Activated T-cell treated with anti-CD3 and anti-CD28 coated beads, Interleukin-2, amount 50 U/mL, for 24 hours (primary cell): ENCODE data around the gene HOXD12.

Experiments used
- DNase-seq: peaks from one replicate; pipeline ENCODE4 v3.0.0-alpha.2; 2020
- H3K27ac Mint-ChIP-seq: 2 replicates; pipeline ENCODE4 v1.8.0; 2020; ENCODE audit warnings: mild to moderate bottlenecking, mixed read lengths
- H3K27me3 Mint-ChIP-seq: 2 replicates; pipeline ENCODE4 v1.8.0; 2020; ENCODE audit warnings: mixed read lengths
- H3K36me3 Mint-ChIP-seq: 2 replicates; pipeline ENCODE4 v1.8.0; 2020; ENCODE audit warnings: low read depth, mixed read lengths
- H3K4me1 Mint-ChIP-seq: 2 replicates; pipeline ENCODE4 v1.8.0; 2020; ENCODE audit warnings: low read depth, mixed read lengths
- H3K4me3 Mint-ChIP-seq: 2 replicates; pipeline ENCODE4 v1.8.0; 2020; ENCODE audit warnings: mild to moderate bottlenecking, moderate library complexity, mixed read lengths
- H3K9me3 Mint-ChIP-seq: 2 replicates; pipeline ENCODE4 v1.8.0; 2020; ENCODE audit warnings: mixed read lengths

The HOXD12 gene

DNA sequence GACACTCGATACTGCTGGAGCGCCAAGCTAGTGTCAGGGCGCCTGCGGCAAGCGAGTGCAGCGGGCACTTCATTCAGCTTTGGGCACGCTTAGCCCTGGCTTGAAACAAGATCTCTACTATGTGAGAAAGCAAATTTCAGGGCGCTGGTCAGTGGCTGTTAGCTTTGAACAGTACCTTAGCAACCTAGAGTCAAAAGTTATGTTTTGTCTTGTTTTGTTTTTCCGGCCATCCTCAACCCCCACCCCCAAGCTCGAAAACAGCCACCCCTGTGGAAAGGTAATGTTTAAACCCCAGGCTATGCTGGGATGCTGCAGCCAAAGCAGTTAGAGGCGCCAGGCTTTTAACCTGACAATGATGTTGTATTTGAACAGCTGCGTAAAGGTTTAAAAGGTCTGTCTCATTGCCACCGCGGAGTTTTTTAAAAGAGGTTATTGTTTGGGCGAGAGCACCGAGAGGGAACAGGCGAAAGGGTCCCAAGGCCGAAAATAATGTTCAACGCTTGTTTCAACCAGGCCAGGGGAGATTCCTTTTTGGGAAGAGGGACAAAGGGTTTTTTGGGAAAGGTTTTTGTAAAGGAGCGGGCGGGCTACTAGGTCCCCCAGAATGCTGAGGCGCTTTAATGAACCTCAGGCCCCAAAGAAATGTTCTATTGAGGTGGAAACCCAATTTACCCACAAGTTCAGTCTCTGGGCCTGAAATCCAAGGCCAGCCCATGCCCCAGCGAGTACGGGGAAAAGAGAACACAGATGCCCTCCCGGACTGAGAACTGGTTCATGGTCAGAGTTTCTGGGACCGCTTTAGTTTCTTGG is 14.7 kb downstream of the HOXD12 start:
- no peak overlapping the region for H3K27ac Mint-ChIP-seq
- peaks cover 98% of the 10 kb centered on the region for H3K27me3 Mint-ChIP-seq
- H3K4me3 Mint-ChIP-seq, result no peak overlapping the region
- H3K9me3 Mint-ChIP-seq, result peaks cover 3% of the 10 kb centered on the region
- no peak for DNase-seq
- H3K4me1 Mint-ChIP-seq, result peaks cover 9% of the 10 kb centered on the region
- H3K36me3 Mint-ChIP-seq, result no peaks in the 10 kb centered on the region

DNA sequence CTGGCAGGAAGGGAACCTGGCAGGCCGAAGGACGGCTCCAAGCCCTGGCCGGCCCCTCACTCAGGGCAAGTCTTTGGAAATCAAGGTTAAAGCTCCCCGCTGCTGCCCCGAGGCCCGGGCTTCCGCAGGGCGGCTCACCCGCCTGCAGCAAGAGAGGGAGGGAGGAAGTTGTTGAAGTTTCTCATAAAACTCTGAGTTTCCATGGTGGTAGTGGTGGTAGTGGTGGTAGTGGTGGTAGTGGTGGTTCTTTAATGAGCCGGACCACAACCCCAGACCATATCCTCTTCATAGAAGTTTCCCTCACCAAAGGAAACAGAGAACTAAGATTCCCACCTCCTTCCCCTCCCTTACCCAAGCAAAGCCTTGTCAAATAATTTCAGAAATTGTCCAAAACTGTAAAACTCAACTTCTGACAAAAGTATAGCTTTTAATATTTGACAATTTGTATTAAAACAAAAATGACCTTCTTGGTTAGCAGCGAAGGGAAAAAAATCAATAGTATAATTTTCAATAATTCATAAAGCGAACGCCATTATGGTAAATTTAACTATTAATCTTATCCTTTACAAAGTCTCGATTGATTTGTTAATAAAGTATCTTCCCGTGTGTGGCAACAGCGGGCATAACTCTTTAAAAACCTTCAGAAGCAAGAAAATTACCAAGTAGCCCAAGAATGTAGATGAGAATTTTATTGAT is 15.5 kb downstream of the HOXD12 start:
- no peak overlapping the region for H3K4me3 Mint-ChIP-seq
- H3K36me3 Mint-ChIP-seq, result no peaks in the 10 kb centered on the region
- H3K4me1 Mint-ChIP-seq, result peaks cover 8% of the 10 kb centered on the region
- H3K27ac Mint-ChIP-seq, result no peak overlapping the region
- DNase-seq, result no peak
- peaks cover 3% of the 10 kb centered on the region for H3K9me3 Mint-ChIP-seq
- H3K27me3 Mint-ChIP-seq, result peaks cover 98% of the 10 kb centered on the region

DNA sequence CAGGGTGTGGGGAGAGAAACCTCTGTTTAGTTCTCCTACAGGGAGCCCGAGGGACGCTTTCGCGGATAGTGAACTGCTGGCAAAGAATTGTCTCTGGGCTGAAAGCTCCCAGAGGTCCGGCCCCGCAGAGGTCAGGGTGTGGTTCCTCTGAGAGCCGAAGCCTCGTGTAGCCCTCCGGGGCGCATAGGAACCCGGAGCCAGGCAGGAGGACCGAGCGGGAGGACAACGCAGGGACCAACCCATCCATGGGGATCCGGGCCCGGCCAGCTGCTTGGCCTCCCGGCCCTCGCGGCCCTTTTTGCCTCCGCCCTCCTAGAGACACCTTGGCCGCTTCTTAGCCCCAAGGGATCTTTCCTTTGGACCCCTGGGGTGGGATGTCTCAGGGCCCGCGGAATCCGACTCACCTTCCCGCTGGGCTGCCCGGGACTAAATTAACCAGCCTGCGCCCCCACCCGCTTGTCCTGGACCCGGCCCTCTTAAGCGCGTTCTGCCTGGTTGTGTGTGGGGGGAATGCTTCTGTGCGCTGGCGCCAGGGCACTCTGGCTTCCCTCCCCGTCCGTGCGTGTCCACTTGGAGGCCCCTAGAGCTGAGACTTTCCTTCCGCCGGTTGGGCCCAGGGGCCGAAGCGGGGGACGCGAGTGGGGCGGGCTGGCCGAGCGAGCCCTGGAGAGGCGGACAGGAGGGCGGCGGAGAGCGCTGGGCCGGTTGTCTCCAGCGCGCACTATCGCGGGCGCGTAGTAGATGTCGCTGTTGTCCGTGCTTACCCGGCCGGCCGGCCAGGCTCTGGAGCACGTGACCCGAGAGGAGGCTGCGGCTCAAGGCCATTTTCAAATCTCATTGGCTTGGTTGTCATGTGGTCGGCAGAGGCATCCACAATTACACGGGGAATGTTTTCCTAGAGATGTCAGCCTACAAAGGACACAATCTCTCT is 16.6 kb downstream of the HOXD12 start, which contains the start of gene HOXD10:
Gene HOXD10, plus strand, starts transcription at position 896 of the 931 bp plus-strand sequence. CDS start 56 bp downstream, outside the sequence.
- Mint-ChIP-seq H3K27me3 (peaks cover 98% of the 10 kb centered on the region), H3K4me3 (no peak within 1 kb of the TSS), H3K4me1 (peaks cover 7% of the 10 kb centered on the region), H3K9me3 (peaks cover 3% of the 10 kb centered on the region), H3K27ac (no peak within 1 kb of the TSS), H3K36me3 (no peaks in the 10 kb centered on the region)
- DNase-seq, result no peak

DNA sequence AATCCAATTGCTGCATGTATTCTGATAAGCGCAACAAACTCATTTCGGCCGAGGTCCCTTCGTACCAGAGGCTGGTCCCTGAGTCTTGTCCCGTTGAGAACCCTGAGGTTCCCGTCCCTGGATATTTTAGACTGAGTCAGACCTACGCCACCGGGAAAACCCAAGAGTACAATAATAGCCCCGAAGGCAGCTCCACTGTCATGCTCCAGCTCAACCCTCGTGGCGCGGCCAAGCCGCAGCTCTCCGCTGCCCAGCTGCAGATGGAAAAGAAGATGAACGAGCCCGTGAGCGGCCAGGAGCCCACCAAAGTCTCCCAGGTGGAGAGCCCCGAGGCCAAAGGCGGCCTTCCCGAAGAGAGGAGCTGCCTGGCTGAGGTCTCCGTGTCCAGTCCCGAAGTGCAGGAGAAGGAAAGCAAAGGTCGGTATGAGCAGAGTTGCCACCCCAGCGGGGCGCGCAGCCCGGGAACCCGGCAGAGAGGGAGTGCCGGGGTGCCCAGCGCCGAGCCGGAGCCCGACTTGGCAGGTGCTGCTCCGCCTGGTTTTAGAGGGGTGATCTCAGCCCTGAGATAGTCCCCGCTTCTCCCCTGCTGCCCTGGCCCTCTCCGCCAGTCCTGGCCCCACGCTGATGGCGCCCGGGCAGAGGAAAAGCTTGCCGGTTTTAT is 17.7 kb downstream of the HOXD12 start:
- H3K27ac Mint-ChIP-seq, result no peak overlapping the region
- H3K36me3 Mint-ChIP-seq, result no peaks in the 10 kb centered on the region
- H3K27me3 Mint-ChIP-seq, result peaks cover 95% of the 10 kb centered on the region
- H3K9me3 Mint-ChIP-seq, result peaks cover 3% of the 10 kb centered on the region
- H3K4me3 Mint-ChIP-seq, result no peak overlapping the region
- peaks cover 4% of the 10 kb centered on the region for H3K4me1 Mint-ChIP-seq
- DNase-seq, result no peak

DNA sequence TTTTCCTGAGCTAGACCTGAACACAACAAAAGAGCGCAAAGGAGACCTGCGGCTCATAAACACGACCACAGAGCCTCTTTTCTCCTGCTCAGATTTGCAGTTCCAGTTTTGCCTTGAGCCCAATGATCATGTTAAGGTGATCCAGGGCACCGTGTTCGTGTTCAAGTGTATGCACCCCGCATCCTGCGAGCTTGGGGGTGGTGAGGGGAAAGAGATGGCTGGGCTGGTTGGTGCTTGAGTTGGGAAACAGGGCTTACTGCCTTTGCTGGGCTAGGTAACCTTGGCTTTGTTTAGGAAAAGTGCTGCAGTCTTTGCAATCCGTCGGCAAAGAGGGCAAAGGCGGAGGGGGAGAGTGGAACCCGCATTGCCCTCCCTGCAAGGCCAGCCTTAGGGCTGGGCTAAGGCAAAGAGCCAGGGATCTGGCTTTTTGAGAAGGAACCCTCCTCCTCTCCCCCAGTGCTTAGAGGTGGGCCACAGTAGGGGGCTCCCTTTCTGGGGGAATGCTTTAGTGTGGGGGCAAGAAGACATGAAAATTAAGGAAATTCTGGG is 18.3 kb downstream of the HOXD12 start:
- Mint-ChIP-seq H3K9me3 (peaks cover 3% of the 10 kb centered on the region), H3K27ac (no peak overlapping the region), H3K4me3 (no peak overlapping the region), H3K4me1 (peaks cover 6% of the 10 kb centered on the region), H3K36me3 (no peaks in the 10 kb centered on the region), H3K27me3 (peaks cover 92% of the 10 kb centered on the region)
- DNase-seq, result no peak

DNA sequence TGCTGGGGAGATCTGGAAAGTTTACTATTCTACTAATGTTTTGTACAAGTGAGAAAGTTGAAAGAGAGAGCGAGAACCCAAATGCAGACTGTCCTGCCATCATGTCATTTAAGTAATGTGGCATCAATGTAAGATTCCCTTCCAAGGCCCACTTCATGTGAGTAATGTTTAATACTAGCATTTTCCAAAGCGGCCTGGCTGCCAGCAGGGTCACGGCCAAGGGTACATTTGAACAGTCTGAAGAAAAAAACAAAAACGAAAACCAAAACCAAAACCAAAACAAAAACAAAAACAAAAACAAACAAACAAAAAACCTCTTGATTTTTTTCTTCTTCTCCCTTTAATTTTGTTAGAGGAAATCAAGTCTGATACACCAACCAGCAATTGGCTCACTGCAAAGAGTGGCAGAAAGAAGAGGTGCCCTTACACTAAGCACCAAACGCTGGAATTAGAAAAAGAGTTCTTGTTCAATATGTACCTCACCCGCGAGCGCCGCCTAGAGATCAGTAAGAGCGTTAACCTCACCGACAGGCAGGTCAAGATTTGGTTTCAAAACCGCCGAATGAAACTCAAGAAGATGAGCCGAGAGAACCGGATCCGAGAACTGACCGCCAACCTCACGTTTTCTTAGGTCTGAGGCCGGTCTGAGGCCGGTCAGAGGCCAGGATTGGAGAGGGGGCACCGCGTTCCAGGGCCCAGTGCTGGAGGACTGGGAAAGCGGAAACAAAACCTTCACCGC is 19.2 kb downstream of the HOXD12 start:
- Mint-ChIP-seq H3K4me3 (no peak overlapping the region), H3K4me1 (peaks cover 10% of the 10 kb centered on the region), H3K27me3 (peaks cover 91% of the 10 kb centered on the region), H3K36me3 (no peaks in the 10 kb centered on the region), H3K27ac (no peak overlapping the region), H3K9me3 (peaks cover 3% of the 10 kb centered on the region)
- DNase-seq, result no peak

DNA sequence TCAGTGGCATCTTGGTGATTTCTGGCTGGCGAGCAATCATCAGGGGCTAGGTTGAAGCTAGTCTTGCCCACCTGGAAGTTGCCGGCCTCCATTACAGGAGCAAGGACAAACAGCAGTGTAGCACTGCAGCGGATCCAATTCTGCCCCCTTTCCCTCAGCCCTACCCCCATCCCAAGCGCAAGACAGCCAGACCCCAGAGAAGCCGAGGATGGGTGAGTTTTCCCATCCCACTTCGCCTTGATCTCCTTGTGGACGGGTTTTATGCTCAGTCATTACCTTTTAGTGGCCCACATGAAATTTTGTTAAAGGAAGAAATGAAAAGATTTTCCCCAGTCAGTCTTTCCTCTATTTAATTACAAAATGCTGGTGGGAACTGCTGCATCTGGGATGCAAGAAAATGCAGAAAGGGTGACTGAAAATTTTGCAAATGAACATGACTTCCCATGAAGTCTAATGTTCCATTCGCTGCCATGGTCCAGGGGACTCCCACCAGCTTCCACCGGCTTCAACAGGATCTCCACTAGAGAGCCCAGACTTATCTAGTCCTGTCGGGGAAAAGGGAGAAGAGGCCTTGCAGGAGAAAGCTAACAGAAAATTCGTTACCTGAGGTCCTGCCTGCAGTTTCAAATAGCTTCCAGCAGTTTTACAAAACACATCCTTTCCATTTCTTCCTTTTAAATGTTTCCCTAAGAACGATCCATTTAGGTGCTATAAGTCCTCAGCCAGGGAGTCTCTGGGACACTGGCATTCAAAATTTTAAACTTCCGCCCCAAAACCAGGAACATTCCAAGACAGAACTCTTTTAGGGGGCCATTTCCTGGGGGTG is 21.0 kb downstream of the HOXD12 start:
- Mint-ChIP-seq H3K27ac (no peak overlapping the region), H3K4me3 (no peak overlapping the region), H3K36me3 (no peaks in the 10 kb centered on the region), H3K4me1 (peaks cover 13% of the 10 kb centered on the region), H3K27me3 (peaks cover 91% of the 10 kb centered on the region), H3K9me3 (peaks cover 3% of the 10 kb centered on the region)
- no peak for DNase-seq

DNA sequence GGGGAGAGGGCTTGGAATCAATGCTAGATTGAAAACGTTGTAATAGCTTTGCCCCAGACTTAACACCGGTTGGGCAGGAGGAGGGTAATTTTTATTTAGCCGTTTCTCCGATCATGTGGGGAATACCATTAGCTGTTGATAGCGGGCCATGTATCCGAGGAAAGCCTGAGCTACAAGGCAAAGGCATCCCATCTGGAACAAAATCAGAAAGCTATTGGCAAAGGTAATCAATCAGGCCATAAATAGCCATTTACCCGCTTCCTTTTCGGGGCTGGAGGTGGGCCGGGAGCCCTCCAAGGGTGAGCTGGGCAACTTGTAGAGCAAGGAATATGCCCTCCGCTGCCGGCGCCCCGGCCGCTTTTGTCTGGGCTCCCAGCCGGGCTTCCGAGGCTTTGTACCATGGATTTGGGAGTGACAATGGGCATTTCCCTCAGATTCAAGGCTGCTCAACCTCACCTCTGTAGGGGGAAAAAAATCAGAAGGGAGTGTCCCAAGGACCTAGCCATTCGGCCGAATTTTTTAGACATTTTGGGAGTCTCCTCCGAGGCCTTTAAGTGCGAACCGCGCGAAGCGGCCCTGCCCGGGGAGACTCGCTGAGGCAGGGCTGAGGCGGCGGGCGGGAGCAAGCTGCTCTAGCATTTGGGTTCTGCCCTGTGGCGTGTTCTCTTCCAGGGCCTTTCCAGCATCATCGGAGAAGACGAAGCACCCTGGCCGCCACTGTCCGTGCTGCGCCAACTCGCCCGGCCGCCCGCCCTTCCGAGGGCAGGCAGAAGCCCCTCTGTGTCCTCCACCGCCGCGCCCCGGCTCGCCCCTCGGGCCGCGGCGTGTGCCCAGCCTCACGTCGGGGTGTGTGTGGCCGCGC is 21.8 kb downstream of the HOXD12 start:
- H3K27me3 Mint-ChIP-seq, result peaks cover 91% of the 10 kb centered on the region

DNA sequence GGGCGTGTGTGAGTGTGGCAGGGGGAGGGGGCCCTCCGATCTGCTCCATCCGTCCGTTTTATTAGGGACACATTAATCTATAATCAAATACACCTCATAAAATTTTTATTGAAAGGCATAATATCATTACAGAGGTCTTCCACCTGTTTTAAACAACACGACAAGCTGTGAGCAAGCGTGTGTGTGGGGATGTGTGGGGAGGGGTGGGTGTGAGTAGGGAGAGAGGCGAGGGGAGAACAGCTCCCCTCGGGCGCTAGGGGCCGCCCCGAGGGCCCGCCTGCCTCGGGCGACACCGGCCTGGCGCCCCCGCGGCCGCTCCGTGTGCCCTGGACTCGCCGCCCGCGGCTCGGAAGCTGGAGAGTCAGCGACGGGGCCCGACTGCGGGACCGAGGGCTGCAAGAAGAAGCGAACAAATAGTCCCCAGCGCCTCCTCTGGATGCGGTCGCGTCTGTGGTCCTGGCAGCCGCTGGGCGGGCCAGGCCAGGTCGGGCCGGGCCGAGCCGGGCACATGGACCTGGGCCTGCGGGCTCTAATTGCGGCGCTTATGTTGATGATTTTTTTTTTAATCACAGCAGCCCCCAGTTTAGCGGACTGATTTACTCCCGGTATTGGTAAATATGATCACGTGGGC is 22.6 kb downstream of the HOXD12 start:
- peaks cover 13% of the 10 kb centered on the region for H3K4me1 Mint-ChIP-seq
- H3K27me3 Mint-ChIP-seq, result peaks cover 91% of the 10 kb centered on the region
- H3K9me3 Mint-ChIP-seq, result peaks cover 3% of the 10 kb centered on the region
- peak overlapping the region; percentile 74 for H3K27ac Mint-ChIP-seq
- H3K36me3 Mint-ChIP-seq, result no peaks in the 10 kb centered on the region
- DNase-seq, result no peak
- H3K4me3 Mint-ChIP-seq, result peak overlapping the region; percentile 43

More for the DNA sequence above, 21.8 kb downstream of the HOXD12 start:
- Mint-ChIP-seq H3K4me1 (peaks cover 13% of the 10 kb centered on the region), H3K9me3 (peaks cover 3% of the 10 kb centered on the region), H3K4me3 (no peak overlapping the region), H3K36me3 (no peaks in the 10 kb centered on the region), H3K27ac (no peak overlapping the region)
- no peak for DNase-seq

DNA sequence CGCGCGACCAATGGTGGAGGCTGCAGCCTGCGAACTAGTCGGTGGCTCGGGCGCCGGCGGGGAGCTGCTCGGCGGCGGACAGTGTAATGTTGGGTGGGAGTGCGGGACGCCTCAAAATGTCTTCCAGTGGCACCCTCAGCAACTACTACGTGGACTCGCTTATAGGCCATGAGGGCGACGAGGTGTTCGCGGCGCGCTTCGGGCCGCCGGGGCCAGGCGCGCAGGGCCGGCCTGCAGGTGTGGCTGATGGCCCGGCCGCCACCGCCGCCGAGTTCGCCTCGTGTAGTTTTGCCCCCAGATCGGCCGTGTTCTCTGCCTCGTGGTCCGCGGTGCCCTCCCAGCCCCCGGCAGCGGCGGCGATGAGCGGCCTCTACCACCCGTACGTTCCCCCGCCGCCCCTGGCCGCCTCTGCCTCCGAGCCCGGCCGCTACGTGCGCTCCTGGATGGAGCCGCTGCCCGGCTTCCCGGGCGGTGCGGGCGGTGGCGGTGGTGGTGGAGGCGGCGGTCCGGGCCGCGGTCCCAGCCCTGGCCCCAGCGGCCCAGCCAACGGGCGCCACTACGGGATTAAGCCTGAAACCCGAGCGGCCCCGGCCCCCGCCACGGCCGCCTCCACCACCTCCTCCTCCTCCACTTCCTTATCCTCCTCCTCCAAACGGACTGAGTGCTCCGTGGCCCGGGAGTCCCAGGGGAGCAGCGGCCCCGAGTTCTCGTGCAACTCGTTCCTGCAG is 23.3 kb downstream of the HOXD12 start, which contains the start of gene HOXD9:
Gene HOXD9, plus strand, starts transcription at position 37 of the 728 bp plus-strand sequence. Its CDS starts 50 bp downstream, at position 87.
- peaks cover 92% of the 10 kb centered on the region for H3K27me3 Mint-ChIP-seq
- peak within 1 kb of the TSS; percentile 74 for H3K27ac Mint-ChIP-seq
- no peak for DNase-seq
- peaks cover 13% of the 10 kb centered on the region for H3K4me1 Mint-ChIP-seq
- H3K4me3 Mint-ChIP-seq, result peak within 1 kb of the TSS; percentile 43
- H3K36me3 Mint-ChIP-seq, result no peaks in the 10 kb centered on the region
- peaks cover 3% of the 10 kb centered on the region for H3K9me3 Mint-ChIP-seq
